Ramos (cell line): Measurements from ENCODE around the gene MTERF4.

Source experiments
- in situ Hi-C: fragments of 300-500 bp; cut with MboI; formaldehyde crosslinking; loops from one replicate; pipeline ENCODE4 v1.14.3; 2022; ENCODE audit warnings: low sequenced_read_pairs; ENCODE audit not compliant: unreplicated experiment

The MTERF4 gene

GRCh38 chr2:241091734-241092445 lies 10.2 kb downstream of the MTERF4 start:
- in situ Hi-C loops, result no loop called here

GRCh38 chr2:241091201-241091600 lies 10.9 kb downstream of the MTERF4 start:
- in situ Hi-C loops, result no loop called here

GRCh38 chr2:241088791-241089732 lies 13.0 kb downstream of the MTERF4 start:
- in situ Hi-C loops, result no loop called here

- in situ Hi-C loops, result no loop called here
Observed at GRCh38 chr2:241088376-241088775, 13.7 kb downstream of the MTERF4 start.

GRCh38 chr2:241087420-241088268 lies 14.4 kb downstream of the MTERF4 start:
- in situ Hi-C loops, result no loop called here

GRCh38 chr2:241084856-241085444 lies 17.1 kb downstream of the MTERF4 start:
- in situ Hi-C loops, result no loop called here

GRCh38 chr2:241083091-241083415 lies 19.0 kb downstream of the MTERF4 start:
- in situ Hi-C loops, result no loop called here

- in situ Hi-C loops, result no loop called here
Observed at GRCh38 chr2:241082341-241083090, 19.6 kb downstream of the MTERF4 start.

- in situ Hi-C loops, result no loop called here
Observed at GRCh38 chr2:241081643-241082340, 20.3 kb downstream of the MTERF4 start.

- in situ Hi-C loops, result no loop called here
Observed at GRCh38 chr2:241081190-241081642, 20.9 kb downstream of the MTERF4 start.

- in situ Hi-C loops, result no loop called here
Observed at GRCh38 chr2:241080405-241081189, 21.5 kb downstream of the MTERF4 start.

GRCh38 chr2:241074901-241075540 lies 27.1 kb downstream of the MTERF4 start:
- in situ Hi-C loops, result no loop called here

- in situ Hi-C loops, result no loop called here
Observed at GRCh38 chr2:241074065-241074818, 27.8 kb downstream of the MTERF4 start.

- in situ Hi-C loops, result no loop called here
Observed at GRCh38 chr2:241073166-241074064, 28.7 kb downstream of the MTERF4 start.

GRCh38 chr2:241072553-241073165 lies 29.4 kb downstream of the MTERF4 start:
- in situ Hi-C loops, result no loop called here

GRCh38 chr2:241072151-241072550 lies 29.9 kb downstream of the MTERF4 start:
- in situ Hi-C loops, result no loop called here
